SK-N-SH (cell line): Measurements from ENCODE around the gene PDE8A.
A peak's percentile ranks its signal among the peaks of the same experiment; 100 is the strongest.

Experiments used
- GABPA ChIP-seq: IDR thresholded peaks from 2 replicates; pipeline ENCODE4 v1.4.0; 2012; ENCODE audit warnings: low read depth, mild to moderate bottlenecking
- GATA2 ChIP-seq: sonication (generic); formaldehyde crosslinking; IDR thresholded peaks from 2 replicates; pipeline ENCODE4 v1.5.0; 2020; ENCODE audit warnings: mild to moderate bottlenecking, missing genetic modification reagents
- JUND ChIP-seq: IDR thresholded peaks from 2 replicates; pipeline ENCODE4 v1.4.0; 2012
- NFIC ChIP-seq: IDR thresholded peaks from 2 replicates; pipeline ENCODE4 v1.4.0; 2012; ENCODE audit warnings: borderline replicate concordance
- RAD21 ChIP-seq: IDR thresholded peaks from 2 replicates; pipeline ENCODE4 v1.6.1; 2012; ENCODE audit warnings: mild to moderate bottlenecking, low read length
- RFX5 ChIP-seq: IDR thresholded peaks from 2 replicates; pipeline ENCODE4 v1.6.1; 2012; ENCODE audit warnings: mild to moderate bottlenecking, improper control_type of control experiment, low read length
- SIN3A ChIP-seq: IDR thresholded peaks from 2 replicates; pipeline ENCODE4 v1.6.1; 2012; ENCODE audit warnings: low read depth, mild to moderate bottlenecking, low read length, moderate library complexity, borderline replicate concordance
- SMC3 ChIP-seq: IDR thresholded peaks from 2 replicates; pipeline ENCODE4 v1.6.1; 2012; ENCODE audit warnings: low read depth, low read length, improper control_type of control experiment
- TF ChIP-seq, protein P1 (sequence below): fragments of 200-600 bp; sonication (generic); IDR thresholded peaks from 2 replicates; pipeline ENCODE4 v1.6.1; 2017; ENCODE audit warnings: antibody characterized with exemption, mild to moderate bottlenecking, moderate library complexity

GRCh38 chr15:84961114-84961452 is 20.6 kb upstream of the PDE8A start:
- TF ChIP-seq, protein P1, sequence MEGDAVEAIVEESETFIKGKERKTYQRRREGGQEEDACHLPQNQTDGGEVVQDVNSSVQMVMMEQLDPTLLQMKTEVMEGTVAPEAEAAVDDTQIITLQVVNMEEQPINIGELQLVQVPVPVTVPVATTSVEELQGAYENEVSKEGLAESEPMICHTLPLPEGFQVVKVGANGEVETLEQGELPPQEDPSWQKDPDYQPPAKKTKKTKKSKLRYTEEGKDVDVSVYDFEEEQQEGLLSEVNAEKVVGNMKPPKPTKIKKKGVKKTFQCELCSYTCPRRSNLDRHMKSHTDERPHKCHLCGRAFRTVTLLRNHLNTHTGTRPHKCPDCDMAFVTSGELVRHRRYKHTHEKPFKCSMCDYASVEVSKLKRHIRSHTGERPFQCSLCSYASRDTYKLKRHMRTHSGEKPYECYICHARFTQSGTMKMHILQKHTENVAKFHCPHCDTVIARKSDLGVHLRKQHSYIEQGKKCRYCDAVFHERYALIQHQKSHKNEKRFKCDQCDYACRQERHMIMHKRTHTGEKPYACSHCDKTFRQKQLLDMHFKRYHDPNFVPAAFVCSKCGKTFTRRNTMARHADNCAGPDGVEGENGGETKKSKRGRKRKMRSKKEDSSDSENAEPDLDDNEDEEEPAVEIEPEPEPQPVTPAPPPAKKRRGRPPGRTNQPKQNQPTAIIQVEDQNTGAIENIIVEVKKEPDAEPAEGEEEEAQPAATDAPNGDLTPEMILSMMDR: no peak
- TF ChIP-seq GABPA (no peak), JUND (peak; percentile 68; the same call in 1 of the 2 replicates), GATA2 (CRISPR knock-in tag) (no peak), NFIC (no peak; the same call in 1 of the 2 replicates), RFX5 (no peak), SIN3A (no peak), SMC3 (no peak), RAD21 (no peak)
